ENCODE data around the gene ZNF592.
"Not testable (repeated sequence)": the region's sequence is repeated elsewhere in the genome, so short reads cannot be mapped to it uniquely, and the experiment has no call there.

Gene ZNF592

GRCh38 chr15:84740691-84741090 lies 7.7 kb upstream of the ZNF592 start:
- POLR2A ChIA-PET: no interaction called here
- TF ChIP-seq, protein P1, sequence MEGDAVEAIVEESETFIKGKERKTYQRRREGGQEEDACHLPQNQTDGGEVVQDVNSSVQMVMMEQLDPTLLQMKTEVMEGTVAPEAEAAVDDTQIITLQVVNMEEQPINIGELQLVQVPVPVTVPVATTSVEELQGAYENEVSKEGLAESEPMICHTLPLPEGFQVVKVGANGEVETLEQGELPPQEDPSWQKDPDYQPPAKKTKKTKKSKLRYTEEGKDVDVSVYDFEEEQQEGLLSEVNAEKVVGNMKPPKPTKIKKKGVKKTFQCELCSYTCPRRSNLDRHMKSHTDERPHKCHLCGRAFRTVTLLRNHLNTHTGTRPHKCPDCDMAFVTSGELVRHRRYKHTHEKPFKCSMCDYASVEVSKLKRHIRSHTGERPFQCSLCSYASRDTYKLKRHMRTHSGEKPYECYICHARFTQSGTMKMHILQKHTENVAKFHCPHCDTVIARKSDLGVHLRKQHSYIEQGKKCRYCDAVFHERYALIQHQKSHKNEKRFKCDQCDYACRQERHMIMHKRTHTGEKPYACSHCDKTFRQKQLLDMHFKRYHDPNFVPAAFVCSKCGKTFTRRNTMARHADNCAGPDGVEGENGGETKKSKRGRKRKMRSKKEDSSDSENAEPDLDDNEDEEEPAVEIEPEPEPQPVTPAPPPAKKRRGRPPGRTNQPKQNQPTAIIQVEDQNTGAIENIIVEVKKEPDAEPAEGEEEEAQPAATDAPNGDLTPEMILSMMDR (IDR thresholded peaks at IDR 0.05; ENCODE audit: control extremely low read depth, extremely low read depth, low read depth, missing control alignments): no peak
- DNase-seq (ENCODE audit: extremely low spot score): no peak
- CTCF ChIA-PET: no interaction called here

DNA sequence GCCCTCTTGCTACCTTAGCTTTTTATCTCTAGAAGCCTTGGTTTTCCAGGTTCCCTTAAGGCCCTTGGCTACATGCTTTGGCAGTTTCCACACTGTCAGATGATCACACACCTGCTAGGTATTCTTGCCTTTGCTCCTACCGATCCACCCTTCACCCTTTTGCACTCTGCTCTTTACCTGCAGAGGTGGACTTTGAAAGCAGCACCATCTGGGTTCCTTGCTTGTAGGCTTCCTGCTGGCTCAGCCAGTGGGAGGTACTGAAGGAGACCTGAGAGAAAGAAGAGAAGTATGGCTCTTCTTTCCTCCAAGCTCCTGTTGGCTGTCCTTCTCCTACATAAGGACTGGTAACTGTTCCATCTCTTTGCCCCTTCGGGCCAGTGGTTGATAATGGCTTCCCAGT lies 7.3 kb upstream of the ZNF592 start:
- no peak for DNase-seq (ENCODE audit: extremely low spot score)
- TF ChIP-seq, protein P1 (IDR thresholded peaks at IDR 0.05; ENCODE audit: control extremely low read depth, extremely low read depth, low read depth, missing control alignments): no peak
- CTCF ChIA-PET: no interaction called here
- POLR2A ChIA-PET: no interaction called here

DNA sequence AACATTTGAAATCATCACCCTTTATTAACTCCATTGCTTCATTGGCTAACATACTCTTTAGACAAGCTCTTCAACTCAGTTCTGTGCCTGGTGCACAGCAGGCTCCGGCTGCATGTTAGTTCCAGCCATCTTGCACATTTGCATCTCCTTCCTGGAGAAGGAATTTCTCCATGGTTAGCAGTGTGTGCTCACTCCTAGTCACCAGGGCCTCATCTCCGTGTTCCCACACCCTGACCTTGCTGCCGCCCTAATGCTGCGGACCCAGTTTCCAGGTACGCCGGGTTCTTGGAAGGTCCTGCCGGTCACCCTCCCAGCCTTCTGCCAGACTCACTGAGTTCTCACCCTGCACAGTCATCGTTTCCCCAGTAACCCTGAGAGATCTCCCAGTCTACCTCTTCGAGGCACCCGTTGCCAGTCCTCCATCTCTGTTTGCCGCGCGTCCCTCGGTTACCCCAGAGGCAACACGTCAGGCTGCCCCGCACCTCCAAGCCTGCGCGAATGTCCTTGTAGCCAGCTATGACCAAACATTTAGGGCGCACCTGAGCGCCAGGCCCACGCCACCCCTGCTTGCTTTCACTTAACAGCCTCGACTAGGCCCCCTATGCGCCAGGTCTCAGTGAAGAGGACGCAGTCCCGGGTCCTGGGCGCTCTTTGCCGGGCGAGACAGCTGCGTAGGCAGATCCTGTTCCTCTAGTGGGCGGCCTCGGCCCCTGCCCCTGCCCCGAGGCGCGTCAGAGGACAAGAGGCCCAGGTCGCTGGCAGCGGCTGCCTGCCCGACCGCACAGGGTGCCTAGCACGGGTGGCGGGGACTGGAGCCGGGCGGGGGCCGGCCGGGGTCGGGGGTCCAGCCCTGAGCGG lies 747 bp upstream of the ZNF592 start:
- POLR2A ChIA-PET: interaction anchor here (0.8 kb wide), 1 partner anchor 149 kb away, joined by 3 read pairs; no protein-coding TSS in a partner anchor
- peak; percentile 59 for DNase-seq (ENCODE audit: extremely low spot score)
- CTCF ChIA-PET: interaction anchor here (1.1 to 1.7 kb wide), 2 partner anchors 10 to 13 kb away, joined by 4 to 5 read pairs; no protein-coding TSS in a partner anchor
- TF ChIP-seq, protein P1 (IDR thresholded peaks at IDR 0.05; ENCODE audit: control extremely low read depth, extremely low read depth, low read depth, missing control alignments): no peak

DNA sequence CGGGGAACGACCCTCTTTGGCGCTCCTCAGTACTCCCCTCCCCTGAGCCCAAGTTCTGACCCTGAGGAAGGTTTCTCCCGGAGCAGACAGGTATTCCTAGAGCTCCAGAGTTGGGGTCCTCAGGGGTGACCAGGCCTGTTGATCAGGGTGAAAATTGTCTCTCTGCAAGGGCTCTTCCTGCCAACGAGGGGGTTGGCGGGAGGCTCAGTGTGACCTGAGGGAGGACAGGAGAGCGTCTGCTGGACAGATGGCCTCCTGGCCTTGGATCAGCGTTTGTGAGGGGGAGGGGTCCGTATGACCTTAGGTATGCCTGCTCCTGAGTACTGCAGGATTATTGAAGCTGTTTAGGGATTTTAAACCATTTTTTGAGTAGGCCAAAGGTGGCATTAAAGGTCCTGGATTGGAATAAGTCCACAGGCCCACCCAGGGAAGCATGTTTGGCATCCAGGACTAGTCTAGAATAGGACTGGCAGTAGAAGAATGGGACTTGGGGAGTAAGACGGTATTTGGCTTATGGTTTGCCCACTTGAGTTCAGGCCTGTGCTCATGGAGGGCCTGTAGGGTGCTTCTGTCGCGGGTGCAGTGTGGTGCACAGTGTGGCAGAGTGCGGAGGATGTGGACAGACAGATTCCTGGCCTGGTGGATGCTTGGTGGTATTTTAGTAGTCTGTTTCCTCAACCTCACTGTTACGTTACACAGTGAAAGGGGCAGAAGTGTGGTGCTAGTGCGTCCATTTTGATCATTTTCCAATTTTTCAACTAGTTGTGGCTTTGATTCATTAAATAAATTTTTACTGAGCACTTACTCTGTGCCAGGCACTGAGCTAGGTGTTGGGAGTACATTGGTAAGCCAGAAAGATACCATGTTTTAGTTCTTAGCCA lies 959 bp downstream of the ZNF592 start:
- no peak for DNase-seq (ENCODE audit: extremely low spot score)
- POLR2A ChIA-PET: no interaction called here
- TF ChIP-seq, protein P1 (IDR thresholded peaks at IDR 0.05; ENCODE audit: control extremely low read depth, extremely low read depth, low read depth, missing control alignments): no peak
- CTCF ChIA-PET: interaction anchor here (0.7 to 1.9 kb wide), 3 partner anchors 18 to 161 kb away, joined by 3 to 5 read pairs (median 5); no protein-coding TSS in a partner anchor

GRCh38 chr15:84750583-84751092 lies 2.2 kb downstream of the ZNF592 start:
- ChIA-PET POLR2A (no interaction called here), CTCF (interaction anchor here (1.4 to 1.9 kb wide), 3 partner anchors 17 to 152 kb away, joined by 4 to 5 read pairs (median 4); no protein-coding TSS in a partner anchor)
- TF ChIP-seq, protein P1 (IDR thresholded peaks at IDR 0.05; ENCODE audit: control extremely low read depth, extremely low read depth, low read depth, missing control alignments): no peak
- peak; percentile 54 for DNase-seq (ENCODE audit: extremely low spot score)

DNA sequence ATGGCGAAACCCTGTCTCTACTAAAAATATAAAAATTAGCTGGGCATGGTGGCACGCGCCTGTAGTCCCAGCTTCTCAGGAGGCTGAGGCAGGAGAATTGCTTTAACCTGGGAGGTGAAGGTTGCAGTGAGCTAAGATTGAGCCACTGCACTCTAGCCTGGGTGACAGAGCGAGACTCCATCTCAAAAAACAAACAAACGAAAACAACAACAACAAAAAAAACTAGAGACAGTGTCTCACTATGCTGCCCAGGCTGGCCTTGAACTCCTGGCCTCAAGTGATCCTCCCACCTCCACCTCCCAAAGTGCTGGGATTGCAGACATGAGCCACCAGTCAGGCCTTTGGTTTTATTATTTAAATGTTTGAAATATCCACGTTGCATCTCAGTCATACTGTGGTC lies 3.3 kb downstream of the ZNF592 start:
- POLR2A ChIA-PET; DNase-seq (ENCODE audit: extremely low spot score): not testable (repeated sequence)
- CTCF ChIA-PET: interaction anchor here (0.9 to 1.5 kb wide), 4 partner anchors 9 to 153 kb away, joined by 3 to 4 read pairs (median 3); no protein-coding TSS in a partner anchor
